ENCODE measurements around the gene SRPK1.

GRCh38 chr6:35817515-35817914 lies 103.4 kb downstream of the SRPK1 start:
- no peak for TF ChIP-seq MAX (IDR thresholded peaks at IDR 0.05)
- no peak for TF ChIP-seq POLR2AphosphoS5 (IDR thresholded peaks at IDR 0.05; ENCODE audit: low read depth, low read length)
- no peak for TF ChIP-seq ZNF7 (CRISPR knock-in tag; IDR thresholded peaks at IDR 0.05)
- no peak for TF ChIP-seq KLF6 (CRISPR knock-in tag; IDR thresholded peaks at IDR 0.05)
- TF ChIP-seq YY1 (IDR thresholded peaks at IDR 0.05; ENCODE audit: insufficient read depth, insufficient replicate concordance, low read depth, low read length), result no peak
- no peak for TF ChIP-seq ZNF678 (CRISPR knock-in tag; IDR thresholded peaks at IDR 0.05)
- TF ChIP-seq FOSL2 (CRISPR knock-in tag; IDR thresholded peaks at IDR 0.05), result no peak
- no peak for TF ChIP-seq ZNF83 (CRISPR knock-in tag; IDR thresholded peaks at IDR 0.05; ENCODE audit: borderline replicate concordance)
- TF ChIP-seq ZBTB7A (CRISPR knock-in tag; IDR thresholded peaks at IDR 0.05), result no peak

Measured in HepG2 (cell line).